GM20000 (cell line): ENCODE measurements around the gene MAFF.
"Not testable (repeated sequence)": the region's sequence is repeated elsewhere in the genome, so short reads cannot be mapped to it uniquely, and the experiment has no call there.

Source experiments
- DNase-seq: peaks from one replicate; pipeline ENCODE4 v3.0.0; 2012; ENCODE audit warnings: low spot score
- CTCF ChIP-seq: IDR thresholded peaks from 2 replicates; pipeline ENCODE4 v1.5.1; 2012; ENCODE audit warnings: mild to moderate bottlenecking, control low read depth; ENCODE audit errors: extremely low read depth, missing control alignments

Gene MAFF

DNA sequence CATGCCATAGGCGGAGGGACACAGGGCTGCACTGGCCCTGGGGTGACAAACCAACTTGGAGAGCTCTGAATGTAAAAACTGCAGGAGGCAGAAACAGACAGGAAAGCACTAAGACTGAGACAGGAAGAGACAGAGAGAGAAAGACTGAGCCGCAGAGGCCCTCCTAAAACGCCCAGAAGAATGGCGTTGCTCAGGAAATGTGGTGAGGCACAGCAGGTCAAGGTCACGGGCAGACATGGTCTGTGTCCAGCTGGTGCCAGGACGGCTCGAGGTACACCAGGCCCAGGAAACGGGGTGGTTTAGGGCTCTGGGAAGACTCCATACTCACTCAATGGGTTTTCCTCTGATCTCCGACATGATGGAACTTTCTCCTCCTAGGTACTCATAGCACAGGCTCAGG is 29.1 kb downstream of the MAFF start:
- no peak for DNase-seq
- TF ChIP-seq CTCF: no peak

GRCh38 chr22:38232196-38232595 is 30.4 kb downstream of the MAFF start:
- DNase-seq: no peak
- TF ChIP-seq CTCF: no peak

DNA sequence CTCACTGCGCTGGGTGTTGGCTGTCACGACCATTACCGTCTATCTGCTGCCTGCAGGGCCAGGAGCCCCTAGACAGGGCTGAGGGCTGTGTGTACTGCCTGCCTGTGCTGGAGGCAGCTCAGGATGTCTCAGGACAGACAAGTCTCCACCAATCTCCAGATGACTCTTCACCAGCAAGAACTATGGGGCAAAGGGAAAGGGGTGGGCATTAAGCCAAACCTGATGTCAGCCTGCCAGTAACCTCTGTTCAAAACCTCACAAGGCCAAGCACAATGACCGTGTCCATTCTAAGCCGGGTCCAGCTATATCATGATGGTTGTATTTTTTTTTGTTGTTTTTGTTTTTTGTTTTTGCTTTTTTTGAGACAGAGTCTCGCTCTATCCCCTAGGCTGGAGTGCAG is 31.6 kb downstream of the MAFF start:
- no peak for DNase-seq
- TF ChIP-seq CTCF: no peak

DNA sequence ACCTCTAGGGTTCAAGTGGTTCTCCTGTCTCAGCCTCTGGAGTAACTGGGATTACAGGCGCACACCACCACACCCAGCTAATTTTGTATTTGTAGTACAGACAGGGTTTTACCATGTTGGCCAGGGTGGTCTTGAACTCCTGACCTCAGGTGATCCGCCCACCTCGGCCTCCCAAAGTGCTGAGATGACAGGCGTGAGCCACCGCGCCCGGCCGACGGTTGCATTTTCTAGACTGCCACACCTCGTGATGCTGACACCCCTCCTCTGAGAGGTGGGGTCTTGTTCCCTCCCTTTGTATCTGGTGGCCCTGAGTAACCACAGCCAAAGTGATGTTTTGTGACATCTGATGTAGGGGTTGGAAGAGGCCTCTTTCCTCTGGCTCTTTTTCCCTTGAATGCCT is 32.1 kb downstream of the MAFF start:
- not testable (repeated sequence) for DNase-seq

GRCh38 chr22:38235240-38235850 is 33.6 kb downstream of the MAFF start:
- no peak for DNase-seq
- TF ChIP-seq CTCF: no peak

DNA sequence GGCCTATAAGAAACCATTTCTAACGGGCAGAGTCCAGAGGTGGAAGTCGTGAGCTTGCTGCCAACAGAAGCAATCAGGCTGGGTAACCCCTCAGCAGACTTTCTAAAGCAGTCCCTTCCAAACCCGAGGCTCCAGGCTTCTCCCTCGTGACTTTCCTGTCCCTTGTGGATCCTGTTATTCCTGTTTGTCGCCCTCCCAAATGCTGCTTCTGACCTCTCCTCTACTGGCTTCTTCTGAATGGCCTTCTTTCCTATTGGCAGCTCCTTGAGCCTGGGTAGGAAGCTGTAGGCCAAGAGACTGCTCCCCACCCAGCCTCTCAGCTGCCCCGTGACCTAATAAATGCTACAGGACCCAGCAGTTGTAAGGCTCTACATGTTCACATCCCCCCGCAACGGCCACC is 35.0 kb downstream of the MAFF start:
- TF ChIP-seq CTCF: no peak
- DNase-seq: no peak

DNA sequence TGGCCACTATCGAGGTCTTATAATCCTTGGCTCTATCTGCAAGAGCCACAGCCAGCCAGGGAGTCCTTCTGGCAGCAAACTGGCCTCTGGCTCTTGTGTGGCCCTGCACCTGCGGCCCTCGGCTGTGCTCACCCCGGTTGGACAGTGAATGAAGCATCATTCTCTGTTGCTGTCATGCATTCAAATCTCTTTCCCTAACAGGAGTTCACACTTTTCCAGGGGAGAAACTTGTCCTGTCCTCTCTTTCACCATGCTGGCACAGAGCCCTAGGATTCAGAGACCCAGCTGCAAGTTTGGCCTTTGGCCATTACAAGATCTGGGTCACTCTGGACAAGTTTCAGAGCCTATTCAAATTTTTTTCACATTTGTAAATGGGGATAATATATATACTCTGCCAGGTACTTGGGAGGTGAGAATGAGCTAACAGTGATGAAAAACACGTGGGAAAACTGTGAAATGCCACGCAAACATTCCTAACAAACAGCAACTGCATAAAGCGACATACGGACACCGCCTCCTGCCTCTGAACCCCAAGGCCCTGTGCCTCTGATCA is 36.8 kb downstream of the MAFF start:
- no peak for DNase-seq
- no peak for TF ChIP-seq CTCF

- TF ChIP-seq CTCF: no peak
- DNase-seq: no peak
These were observed 37.4 kb downstream of the MAFF start for GRCh38 chr22:38239101-38239761.
